Psoas muscle (tissue), 8 donors: ENCODE results near the gene SH2D1A. TPM values are rescaled to one million over a fixed set of nuclear protein-coding genes. Genes with fewer than 3 reads are reported as not detected.
"Not testable (repeated sequence)": the region's sequence is repeated elsewhere in the genome, so short reads cannot be mapped to it uniquely, and the experiment has no call there.

Experiments
- ATAC-seq, 4 donors: fragments of 200-7000 bp; cut with Tn5 transposase; one replicate each; pipeline ENCODE4 v1.9.1; 2020; ENCODE audit warnings: moderate library complexity in 3 of 4, mild to moderate bottlenecking in 2 of 4
- DNase-seq, 2 donors: peaks; one replicate each; pipeline ENCODE4 v3.0.0-alpha.2; 2020
- H3K27ac ChIP-seq: fragments of 200-600 bp; one replicate; pipeline ENCODE4 v1.8.0; 2022
- H3K27me3 ChIP-seq, 3 donors: fragments of 200-600 bp in 1 of 3; one replicate each; pipeline versions ENCODE4 v1.6.1 to v1.8.0; 2013 to 2022; ENCODE audit warnings: low read length in 2 of 3, mild to moderate bottlenecking in 2 of 3, moderate library complexity in 1 of 3; ENCODE audit not compliant: insufficient read depth in 3 of 3
- H3K36me3 ChIP-seq, 2 donors: fragments of 200-600 bp in 1 of 2; one replicate each; pipeline versions ENCODE4 v1.6.1 to v1.8.0; 2013 to 2022; ENCODE audit warnings: low read depth in 1 of 2, mild to moderate bottlenecking in 1 of 2, moderate library complexity in 1 of 2; ENCODE audit not compliant: insufficient read depth in 1 of 2
- H3K4me1 ChIP-seq: fragments of 200-600 bp; one replicate; pipeline ENCODE4 v1.8.0; 2022
- H3K4me3 ChIP-seq: fragments of 200-600 bp; one replicate; pipeline ENCODE4 v1.8.0; 2022; ENCODE audit warnings: mild to moderate bottlenecking
- H3K9me3 ChIP-seq: fragments of 200-600 bp; one replicate; pipeline ENCODE4 v1.8.0; 2022
- WGBS, 3 donors: extraction: QIAGEN DNeasy Blood & Tissue Kit; methylation state at CpG; one replicate each; pipeline versions ENCODE4 v1.1.6 to v1.1.7; 2013; 5-methylcytosine and 5-hydroxymethylcytosine counted together
- intact Hi-C, 2 donors: fragments of 100-400 bp; cut with DNase I; formaldehyde crosslinking; loops; one replicate each; pipeline versions ENCODE4 v1.11.0 to v1.14.2; 2022
- polyA plus RNA-seq, 3 donors: library from polyadenylated mRNA; stranded (reverse); fragments of 200-250 nt; gene quantifications; one replicate each; pipeline ENCODE4 v1.2.3, GENCODE V29; 2013
- total RNA-seq, 4 donors: library from RNA; stranded (reverse); fragmentation: NEBNext Ultra II Directional in 2 of 4; extraction: Animal tissue kit (Norgen Biotek cat#: 25700) in 2 of 4; gene quantifications; one replicate each; pipeline versions ENCODE4 v1.2.1 to v1.2.4, GENCODE V29; 2021 to 2023
- TF ChIP-seq, protein P1 (sequence below): fragments of 200-600 bp; IDR thresholded peaks from one replicate; pipeline ENCODE4 v1.8.0; 2022; ENCODE audit warnings: antibody characterized with exemption
- donor health status: healthy with polysubstance abuse.
- donor health status: DM: no; HTN: no; CAD: no; lungs with moderate emphysema.
- donor health status: Bipolar disorder and iron deficiency.
- donor health status: healthy.
- donor health status: DM: yes; HTN: yes; CAD: no.
- donor health status: DM: no; HTN: no; CAD: no.
- donor health status: DM: no; HTN: no; CAD: no.
- donor health status: DM: yes; HTN: yes; CAD: no.

Gene SH2D1A
- total and polyA plus RNA-seq, 7 donors, result 0.05 to 0.45 (median 0.15) TPM; not detected in 4

DNA sequence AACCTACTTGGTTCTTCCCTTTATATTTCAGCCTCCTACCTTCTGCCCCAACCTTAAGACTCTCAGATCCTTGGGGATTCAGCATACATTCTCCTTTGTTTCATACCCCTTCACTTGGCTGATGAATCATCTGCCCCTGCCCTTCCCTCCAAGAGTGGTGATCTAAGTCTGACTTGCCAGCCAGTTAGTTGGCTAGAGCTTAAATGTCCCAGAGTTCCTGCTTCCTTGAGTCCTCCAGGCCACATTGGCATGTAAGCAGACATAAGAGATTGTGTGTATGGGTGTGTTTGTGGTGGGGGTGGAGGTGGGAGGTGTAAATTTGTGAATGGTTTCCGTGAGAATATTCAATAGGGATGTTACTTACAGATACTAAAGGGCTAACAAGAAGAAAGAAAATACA lies 17.6 kb upstream of the SH2D1A start:
- 56 to 89% (median 85%) methylated on average over 1 of the region's 1 CpG for WGBS, 3 donors
- DNase-seq, result no peak
- TF ChIP-seq, protein P1, sequence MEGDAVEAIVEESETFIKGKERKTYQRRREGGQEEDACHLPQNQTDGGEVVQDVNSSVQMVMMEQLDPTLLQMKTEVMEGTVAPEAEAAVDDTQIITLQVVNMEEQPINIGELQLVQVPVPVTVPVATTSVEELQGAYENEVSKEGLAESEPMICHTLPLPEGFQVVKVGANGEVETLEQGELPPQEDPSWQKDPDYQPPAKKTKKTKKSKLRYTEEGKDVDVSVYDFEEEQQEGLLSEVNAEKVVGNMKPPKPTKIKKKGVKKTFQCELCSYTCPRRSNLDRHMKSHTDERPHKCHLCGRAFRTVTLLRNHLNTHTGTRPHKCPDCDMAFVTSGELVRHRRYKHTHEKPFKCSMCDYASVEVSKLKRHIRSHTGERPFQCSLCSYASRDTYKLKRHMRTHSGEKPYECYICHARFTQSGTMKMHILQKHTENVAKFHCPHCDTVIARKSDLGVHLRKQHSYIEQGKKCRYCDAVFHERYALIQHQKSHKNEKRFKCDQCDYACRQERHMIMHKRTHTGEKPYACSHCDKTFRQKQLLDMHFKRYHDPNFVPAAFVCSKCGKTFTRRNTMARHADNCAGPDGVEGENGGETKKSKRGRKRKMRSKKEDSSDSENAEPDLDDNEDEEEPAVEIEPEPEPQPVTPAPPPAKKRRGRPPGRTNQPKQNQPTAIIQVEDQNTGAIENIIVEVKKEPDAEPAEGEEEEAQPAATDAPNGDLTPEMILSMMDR, result no peak
- intact Hi-C loops, result no loop called here
- Histone ChIP-seq H3K4me1 (no peaks in the 10 kb centered on the region), H3K27ac (no peak overlapping the region), H3K4me3 (no peak overlapping the region), H3K27me3 (no peaks in the 10 kb centered on the region), H3K36me3 (no peaks in the 10 kb centered on the region), H3K9me3 (no peaks in the 10 kb centered on the region)
- ATAC-seq, result no peak

DNA sequence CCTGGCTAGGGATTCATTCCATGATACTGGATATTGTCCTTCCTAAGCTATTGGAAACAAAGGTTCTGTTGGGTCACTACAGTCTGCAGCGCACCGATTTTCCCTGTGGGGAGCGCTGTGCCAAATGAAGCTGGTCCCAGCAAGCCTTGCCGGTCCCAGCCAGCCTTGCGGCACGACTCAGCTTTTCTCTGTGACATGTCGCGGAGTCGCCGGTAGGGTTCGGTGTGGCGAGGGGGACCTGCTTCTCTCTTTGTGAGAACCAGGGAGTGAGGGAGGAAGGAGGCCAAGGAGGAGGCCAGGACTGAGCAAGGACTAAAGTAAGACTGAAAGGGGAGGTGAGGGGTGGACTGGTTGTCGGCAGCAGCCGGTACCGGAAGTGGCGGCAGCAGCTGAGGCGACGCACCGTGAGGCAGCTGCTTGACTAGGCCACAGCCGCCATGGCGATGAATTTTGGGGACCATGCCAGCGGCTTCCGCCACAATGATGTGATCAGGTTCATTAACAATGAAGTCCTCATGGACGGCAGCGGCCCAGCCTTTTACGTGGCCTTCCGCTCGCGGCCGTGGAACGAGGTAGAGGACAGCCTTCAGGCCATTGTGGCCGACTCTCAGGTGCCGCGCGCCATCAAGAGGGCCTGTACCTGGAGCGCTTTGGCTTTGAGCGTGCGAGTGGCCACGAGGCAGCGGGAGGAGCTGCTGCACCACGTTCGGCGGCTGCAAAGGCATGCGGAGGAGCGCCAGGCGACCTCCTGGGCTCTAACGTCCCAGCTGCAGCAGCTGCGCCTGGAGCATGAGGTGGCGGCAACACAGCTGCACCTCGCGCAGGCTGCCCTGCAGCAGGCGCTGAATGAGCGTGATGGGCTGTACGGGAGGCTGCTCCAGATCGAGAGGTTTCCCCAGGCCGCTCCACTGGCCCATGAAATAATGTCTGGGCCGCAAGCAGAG lies 13.6 kb upstream of the SH2D1A start, which contains the start of gene TEX13D:
Gene TEX13D, plus strand, starts transcription at position 180 of the 944 bp plus-strand sequence. Its CDS starts 258 bp downstream, at position 438.
- 87 to 96% (median 94%) methylated on average over 37 to 57 of the region's 57 CpGs for WGBS, 3 donors
- TF ChIP-seq, protein P1, result no peak
- Histone ChIP-seq H3K27me3 (peaks cover 0 to 5% (median 0%) of the 10 kb centered on the region in 3 donors), H3K27ac (no peak within 1 kb of the TSS), H3K9me3 (no peaks in the 10 kb centered on the region), H3K36me3 (no peaks in the 10 kb centered on the region), H3K4me1 (no peaks in the 10 kb centered on the region), H3K4me3 (no peak within 1 kb of the TSS)
- intact Hi-C loops, result no loop called here
- DNase-seq, result peak in 1 of 2 donors; percentile 34
- ATAC-seq, result no peak

DNA sequence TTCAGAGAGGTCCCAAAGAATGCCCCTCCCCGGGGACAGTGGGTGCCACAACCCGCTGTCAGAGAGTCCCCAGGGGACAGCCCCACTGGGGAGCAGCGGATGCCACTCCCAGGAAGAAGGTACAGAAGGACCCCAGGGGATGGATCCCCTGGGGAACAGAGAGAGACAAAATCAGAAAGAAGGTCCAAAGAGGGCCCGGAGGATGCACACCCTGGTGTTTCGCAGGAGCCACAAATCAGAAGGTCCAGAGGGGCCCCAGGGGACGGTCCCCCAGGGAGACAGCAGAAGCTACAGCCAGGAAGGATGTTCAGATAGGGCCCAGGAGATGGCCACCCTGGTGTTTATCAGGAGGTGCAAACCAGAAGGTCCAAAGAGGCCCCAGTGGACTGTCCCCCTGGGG lies 12.5 kb upstream of the SH2D1A start:
- Histone ChIP-seq H3K27ac (no peak overlapping the region), H3K4me1 (no peaks in the 10 kb centered on the region), H3K36me3 (no peaks in the 10 kb centered on the region), H3K4me3 (no peak overlapping the region), H3K27me3 (peaks cover 0 to 5% (median 0%) of the 10 kb centered on the region in 3 donors), H3K9me3 (no peaks in the 10 kb centered on the region)
- TF ChIP-seq, protein P1, result no peak
- intact Hi-C loops, result no loop called here
- 86 to 96% (median 95%) methylated on average over 6 of the region's 6 CpGs for WGBS, 3 donors
- ATAC-seq, result no peak
- DNase-seq, result no peak

DNA sequence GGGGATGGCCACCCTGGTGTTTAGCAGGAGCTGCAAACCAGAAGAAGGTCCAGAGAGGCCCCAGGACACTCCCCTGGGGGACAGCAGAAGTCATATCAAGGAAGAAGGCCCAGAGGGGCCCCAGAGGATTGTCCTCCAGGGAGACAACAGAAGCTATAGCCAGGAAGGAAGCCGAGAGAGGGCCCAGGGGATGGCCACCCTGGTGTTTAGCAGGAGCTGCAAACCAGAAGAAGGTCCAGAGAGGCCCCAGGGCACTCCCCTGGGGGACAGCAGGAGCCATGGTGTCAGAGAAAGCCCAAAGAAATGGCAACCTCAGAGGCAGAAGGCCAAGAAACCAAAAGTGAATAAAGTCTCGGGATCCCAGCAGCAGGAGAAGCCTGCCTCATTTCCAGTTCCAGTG lies 11.8 kb upstream of the SH2D1A start:
- H3K27me3 ChIP-seq, H3K9me3 ChIP-seq, H3K4me3 ChIP-seq, intact Hi-C loops, ATAC-seq, H3K27ac ChIP-seq, H3K4me1 ChIP-seq, DNase-seq, H3K36me3 ChIP-seq: not testable (repeated sequence)
- 60 to 89% (median 72%) methylated on average over 2 of the region's 2 CpGs for WGBS, 3 donors

DNA sequence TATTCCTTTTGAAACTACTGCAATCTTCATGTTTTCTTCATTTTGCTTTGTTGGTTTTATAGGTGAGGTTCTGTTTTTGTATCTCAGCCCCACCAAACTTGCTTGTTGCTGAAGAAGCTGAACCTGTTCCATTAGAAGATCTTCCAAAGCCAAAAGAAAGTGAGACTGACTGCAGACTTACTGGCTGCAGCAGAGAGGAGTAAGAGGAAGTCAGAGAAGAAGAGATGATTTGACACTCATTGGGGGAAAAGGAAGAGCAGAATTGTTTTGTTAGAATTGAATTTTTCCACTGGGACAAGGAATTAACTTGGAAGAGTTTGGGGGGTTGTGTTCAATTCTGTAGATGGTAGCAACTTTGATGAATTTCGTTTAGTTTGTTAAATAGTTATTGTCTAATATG lies 10.8 kb upstream of the SH2D1A start:
- Histone ChIP-seq H3K4me3 (no peak overlapping the region), H3K27ac (no peak overlapping the region), H3K36me3 (no peaks in the 10 kb centered on the region), H3K9me3 (no peaks in the 10 kb centered on the region), H3K27me3 (peaks cover 0 to 12% (median 0%) of the 10 kb centered on the region in 3 donors), H3K4me1 (no peaks in the 10 kb centered on the region)
- intact Hi-C loops, result no loop called here
- 41 to 86% (median 79%) methylated on average over 1 of the region's 1 CpG for WGBS, 3 donors
- no peak for DNase-seq
- TF ChIP-seq, protein P1, result no peak
- ATAC-seq, result no peak
